LNCAP (cell line): ENCODE measurements around the gene ATOSB.
A peak's percentile ranks its signal among the peaks of the same experiment; 100 is the strongest.

Source experiments
- TF ChIP-seq, protein P1 (sequence below): fragments of 450-650 bp; IDR thresholded peaks from 2 replicates; pipeline ENCODE4 v1.5.1; 2017; ENCODE audit warnings: mild to moderate bottlenecking

Gene ATOSB

DNA sequence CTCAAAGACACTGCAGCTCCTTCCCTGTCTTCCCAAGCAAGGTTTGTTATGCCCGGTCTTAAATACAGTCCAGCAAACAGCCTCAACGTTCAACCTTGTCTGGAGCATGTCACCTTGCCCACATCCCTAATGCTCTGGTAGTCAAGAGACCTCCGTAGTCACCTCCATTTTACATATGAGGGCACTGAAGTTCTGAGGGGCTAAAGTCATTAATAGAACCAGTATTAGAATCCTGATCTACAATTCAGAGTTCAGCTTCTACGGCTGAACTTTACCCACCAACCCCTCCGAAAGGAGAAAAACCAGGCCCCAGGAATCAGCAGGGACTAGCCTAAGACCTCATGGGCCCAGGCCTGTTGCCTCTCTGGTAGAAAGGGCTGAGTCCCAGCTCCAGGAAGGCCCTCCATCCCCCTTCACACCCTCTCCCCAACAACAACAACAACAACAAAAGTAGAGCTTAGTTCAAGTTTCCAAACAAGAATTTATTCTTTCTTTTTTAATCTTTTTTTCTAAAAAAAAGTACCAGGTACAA lies 11.9 kb downstream of the ATOSB start:
- TF ChIP-seq, protein P1, sequence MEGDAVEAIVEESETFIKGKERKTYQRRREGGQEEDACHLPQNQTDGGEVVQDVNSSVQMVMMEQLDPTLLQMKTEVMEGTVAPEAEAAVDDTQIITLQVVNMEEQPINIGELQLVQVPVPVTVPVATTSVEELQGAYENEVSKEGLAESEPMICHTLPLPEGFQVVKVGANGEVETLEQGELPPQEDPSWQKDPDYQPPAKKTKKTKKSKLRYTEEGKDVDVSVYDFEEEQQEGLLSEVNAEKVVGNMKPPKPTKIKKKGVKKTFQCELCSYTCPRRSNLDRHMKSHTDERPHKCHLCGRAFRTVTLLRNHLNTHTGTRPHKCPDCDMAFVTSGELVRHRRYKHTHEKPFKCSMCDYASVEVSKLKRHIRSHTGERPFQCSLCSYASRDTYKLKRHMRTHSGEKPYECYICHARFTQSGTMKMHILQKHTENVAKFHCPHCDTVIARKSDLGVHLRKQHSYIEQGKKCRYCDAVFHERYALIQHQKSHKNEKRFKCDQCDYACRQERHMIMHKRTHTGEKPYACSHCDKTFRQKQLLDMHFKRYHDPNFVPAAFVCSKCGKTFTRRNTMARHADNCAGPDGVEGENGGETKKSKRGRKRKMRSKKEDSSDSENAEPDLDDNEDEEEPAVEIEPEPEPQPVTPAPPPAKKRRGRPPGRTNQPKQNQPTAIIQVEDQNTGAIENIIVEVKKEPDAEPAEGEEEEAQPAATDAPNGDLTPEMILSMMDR = no peak

DNA sequence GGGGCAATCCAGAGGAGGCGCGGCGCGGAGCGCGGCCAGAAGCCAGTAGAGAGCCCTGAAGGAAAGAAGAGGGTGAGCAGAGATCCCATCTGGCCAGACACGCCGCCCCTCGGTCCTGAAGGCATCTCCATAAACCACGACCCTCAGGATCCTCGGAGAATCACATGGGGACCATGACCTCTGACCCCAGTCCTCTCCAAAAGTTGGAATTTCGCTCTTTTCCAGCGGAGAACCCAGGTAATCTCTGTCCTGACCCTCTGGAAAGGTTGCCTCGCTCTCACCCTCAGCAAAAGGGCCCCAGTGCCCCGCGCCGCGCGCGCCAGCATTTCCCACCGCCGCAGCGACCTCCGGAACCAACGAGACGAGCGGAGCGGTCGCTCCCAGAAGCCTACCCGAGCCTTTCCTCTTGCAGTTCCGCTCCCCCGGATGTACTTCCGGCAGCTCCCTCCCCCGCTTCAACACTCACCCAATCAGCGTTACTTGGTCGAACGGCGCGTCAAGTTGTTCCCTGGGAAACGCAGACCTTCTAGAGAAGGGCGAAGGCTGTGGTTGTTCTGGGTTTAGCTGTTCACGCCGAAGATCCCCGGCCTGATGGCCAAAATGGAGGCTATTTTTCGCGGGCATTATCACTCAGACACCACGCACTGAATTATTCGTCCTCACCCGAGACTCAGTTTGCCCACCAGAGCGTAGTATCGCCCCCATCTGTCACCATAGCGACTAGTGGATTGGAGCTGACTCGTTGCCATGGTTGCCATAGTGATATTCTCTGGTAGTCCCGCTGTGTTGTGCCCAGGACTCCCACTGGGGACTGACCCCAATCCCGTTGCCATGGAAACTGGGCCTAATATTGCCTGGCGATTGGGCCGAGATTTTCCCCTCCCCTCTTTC lies 12.6 kb downstream of the ATOSB start, which contains the start of gene STOML2:
STOML2 (minus strand) TSS at position 363 of the 891 bp plus-strand sequence; CDS start at position 326, 37 bp downstream.
- TF ChIP-seq, protein P1 = no peak

DNA sequence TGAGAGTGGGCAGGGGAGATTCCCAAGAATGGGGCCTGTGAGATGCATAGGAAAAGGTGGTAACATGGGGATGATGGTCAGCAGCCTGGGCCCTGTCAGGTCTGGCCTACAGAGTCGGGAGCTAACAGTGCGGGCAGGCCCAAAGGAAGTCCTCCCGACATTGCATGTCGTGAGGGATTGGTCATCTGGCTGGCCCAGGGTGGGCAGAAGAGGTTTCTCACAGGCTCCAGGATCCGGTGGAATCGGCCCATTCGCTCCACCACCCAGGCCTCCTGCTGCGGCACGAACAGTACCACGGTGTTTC lies 13.2 kb downstream of the ATOSB start:
- TF ChIP-seq, protein P1 = no peak

DNA sequence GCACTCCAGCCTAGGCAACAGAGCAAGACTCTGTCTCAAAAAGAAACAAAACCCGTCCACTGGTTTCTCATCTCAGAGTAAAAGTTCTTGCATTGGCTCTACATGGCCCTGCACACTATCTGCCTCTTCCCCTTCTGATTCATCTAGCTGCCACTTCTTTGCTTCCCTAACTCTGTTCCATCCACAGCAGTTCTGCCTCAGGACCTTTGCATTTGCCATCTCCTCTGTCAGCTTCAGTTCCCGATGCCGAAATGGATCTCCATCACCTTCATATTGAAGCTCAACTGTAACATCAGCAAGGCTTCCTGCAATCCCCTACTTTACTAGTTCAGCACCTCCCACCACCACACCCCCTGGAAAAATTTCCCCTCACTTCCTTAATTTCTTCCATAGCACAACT lies 18.1 kb downstream of the ATOSB start:
- TF ChIP-seq, protein P1 = no peak

DNA sequence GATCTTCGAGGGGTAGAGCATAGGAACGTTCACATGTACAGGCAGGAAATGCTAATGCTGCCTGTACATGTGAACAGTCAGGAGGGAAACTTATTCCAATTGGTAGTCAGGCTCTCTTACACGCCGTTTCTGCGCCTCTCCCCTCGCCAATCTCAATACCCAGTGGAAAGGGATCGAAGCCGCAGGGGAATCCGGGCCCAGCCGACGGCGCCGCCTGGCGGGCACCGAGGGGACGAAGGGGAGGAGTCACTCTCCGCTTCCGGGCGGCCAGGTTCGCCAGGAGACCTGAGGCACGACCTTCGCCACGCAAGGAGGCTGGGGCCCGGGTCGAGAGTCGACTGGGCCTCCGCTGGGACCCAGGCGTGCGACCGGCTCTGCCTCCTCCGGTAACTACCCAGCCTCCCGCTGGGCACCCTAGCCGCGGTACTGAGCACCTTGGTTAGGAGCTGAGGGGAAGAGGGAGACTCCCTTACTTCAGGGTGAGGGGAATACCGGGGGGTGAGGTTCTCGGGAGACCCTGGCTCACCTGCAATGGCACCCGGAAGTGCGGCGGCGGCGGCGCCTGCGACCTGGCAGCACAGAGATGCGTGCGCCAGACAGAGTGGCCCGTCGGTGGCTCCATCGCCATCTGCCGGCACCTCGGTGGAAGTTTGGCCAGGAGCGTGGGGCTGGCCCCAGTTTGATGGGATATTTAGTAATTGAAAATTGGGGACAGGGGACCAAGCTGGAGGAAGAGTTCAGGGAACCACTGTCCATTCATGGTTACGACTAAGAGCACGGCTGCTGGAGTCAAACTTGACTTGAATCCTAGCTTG lies 19.4 kb downstream of the ATOSB start, which contains the start of gene PIGO:
PIGO (minus strand) TSS at position 557 of the 815 bp plus-strand sequence. CDS start 1,026 bp downstream, outside the sequence.
- TF ChIP-seq, protein P1 = peak; percentile 77

DNA sequence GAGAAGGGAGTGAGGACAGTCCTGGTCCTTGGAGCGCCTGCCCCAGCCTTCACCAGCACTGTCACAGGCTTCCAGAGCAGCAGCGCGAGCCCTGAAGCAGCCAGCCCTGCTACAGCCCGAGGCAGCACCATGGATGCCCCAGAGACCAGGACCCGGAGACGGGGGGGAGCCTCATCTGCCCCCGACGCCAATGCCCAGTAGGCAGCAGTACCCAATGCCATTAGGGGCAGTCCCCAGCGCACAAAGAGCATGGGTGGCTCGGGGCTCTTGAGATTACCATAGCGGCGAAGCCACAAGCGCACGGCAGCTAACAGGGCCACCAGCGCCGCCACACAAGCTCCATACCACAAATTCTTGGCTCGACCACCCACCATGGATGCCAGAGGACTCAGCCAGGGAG lies 24.1 kb downstream of the ATOSB start:
- TF ChIP-seq, protein P1 = no peak

DNA sequence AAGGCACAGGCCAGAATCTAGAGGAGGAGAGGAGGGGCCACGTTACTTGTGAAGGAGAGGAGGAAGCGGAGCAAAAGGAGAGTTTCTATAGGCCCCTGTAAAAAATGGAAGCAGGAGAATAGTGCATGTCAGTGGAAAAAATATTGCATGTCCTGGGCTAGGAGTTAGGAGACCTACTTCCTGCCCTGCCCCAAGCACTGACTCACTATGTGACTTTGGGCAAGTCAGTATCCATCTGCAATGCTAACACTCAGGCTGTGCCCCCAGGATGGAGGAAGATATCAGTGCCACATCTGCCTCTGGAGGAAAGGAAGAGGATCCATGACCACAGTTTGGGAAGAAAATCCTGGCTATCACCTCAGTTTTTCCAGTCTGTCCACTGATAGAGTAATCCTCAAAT lies 26.2 kb downstream of the ATOSB start:
- TF ChIP-seq, protein P1 = no peak
